Upper lobe of right lung (tissue), 1 donor: ENCODE measurements around the gene A3GALT2. TPM values are rescaled to one million over a fixed set of nuclear protein-coding genes. Genes with fewer than 3 reads are reported as not detected.

Source experiments
- ATAC-seq: fragments of 200-7000 bp; cut with Tn5 transposase; one replicate; pipeline ENCODE4 v1.9.1; 2020; ENCODE audit warnings: mild to moderate bottlenecking, moderate library complexity
- DNase-seq: peaks from one replicate; pipeline ENCODE4 v3.0.0-alpha.2; 2020
- H3K27ac ChIP-seq: fragments of 200-600 bp; one replicate; pipeline ENCODE4 v1.8.0; 2022
- H3K27me3 ChIP-seq: fragments of 200-600 bp; one replicate; pipeline ENCODE4 v1.8.0; 2022; ENCODE audit warnings: mild to moderate bottlenecking
- H3K36me3 ChIP-seq: fragments of 200-600 bp; one replicate; pipeline ENCODE4 v1.8.0; 2022
- H3K4me1 ChIP-seq: fragments of 200-600 bp; one replicate; pipeline ENCODE4 v1.8.0; 2022
- H3K4me3 ChIP-seq: fragments of 200-600 bp; one replicate; pipeline ENCODE4 v1.8.0; 2022; ENCODE audit warnings: mild to moderate bottlenecking
- H3K9me3 ChIP-seq: fragments of 200-600 bp; one replicate; pipeline ENCODE4 v1.8.0; 2022
- CTCF ChIP-seq: fragments of 200-600 bp; IDR thresholded peaks from one replicate; pipeline ENCODE4 v1.8.0; 2022; ENCODE audit warnings: antibody characterized with exemption
- intact Hi-C: fragments of 100-400 bp; cut with DNase I; formaldehyde crosslinking; loops from one replicate; pipeline ENCODE4 v1.11.0; 2022
- total RNA-seq: library from RNA; stranded (reverse); fragmentation: NEBNext Ultra II Directional; extraction: Animal tissue kit (Norgen Biotek cat#: 25700); gene quantifications from one replicate; pipeline ENCODE4 v1.2.1, GENCODE V29; 2021
- donor health status: DM: no; HTN: yes; CAD: no; lungs with severe emphysema.

A3GALT2 gene
- total RNA-seq, 1 donor from 2014 or later, result not detected

DNA sequence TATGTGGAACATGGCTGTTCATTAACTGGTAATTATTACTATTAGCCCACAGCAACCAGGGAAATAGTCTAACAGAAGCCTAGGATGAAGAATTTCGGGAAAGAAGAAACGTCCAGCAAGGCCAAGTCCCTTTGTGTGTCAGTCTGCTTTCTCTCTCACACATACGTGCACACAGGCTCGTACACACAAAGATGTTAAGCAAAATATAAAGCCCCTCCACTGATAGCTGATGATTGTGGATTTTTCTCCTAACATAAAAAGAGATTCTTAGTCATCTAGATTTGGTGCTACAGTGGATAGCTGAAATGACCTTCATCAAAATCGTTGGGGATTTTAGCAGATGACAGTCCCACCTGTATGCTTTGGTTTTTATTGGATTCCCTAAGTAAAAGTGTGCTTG lies 42.1 kb upstream of the A3GALT2 start:
- Histone ChIP-seq H3K9me3 (no peaks in the 10 kb centered on the region), H3K4me3 (no peak overlapping the region), H3K36me3 (no peaks in the 10 kb centered on the region), H3K27ac (no peak overlapping the region), H3K27me3 (no peaks in the 10 kb centered on the region), H3K4me1 (peaks cover 32% of the 10 kb centered on the region)
- DNase-seq (no peak), ATAC-seq (no peak)
- no peak for TF ChIP-seq CTCF
- intact Hi-C loops, result no loop called here

DNA sequence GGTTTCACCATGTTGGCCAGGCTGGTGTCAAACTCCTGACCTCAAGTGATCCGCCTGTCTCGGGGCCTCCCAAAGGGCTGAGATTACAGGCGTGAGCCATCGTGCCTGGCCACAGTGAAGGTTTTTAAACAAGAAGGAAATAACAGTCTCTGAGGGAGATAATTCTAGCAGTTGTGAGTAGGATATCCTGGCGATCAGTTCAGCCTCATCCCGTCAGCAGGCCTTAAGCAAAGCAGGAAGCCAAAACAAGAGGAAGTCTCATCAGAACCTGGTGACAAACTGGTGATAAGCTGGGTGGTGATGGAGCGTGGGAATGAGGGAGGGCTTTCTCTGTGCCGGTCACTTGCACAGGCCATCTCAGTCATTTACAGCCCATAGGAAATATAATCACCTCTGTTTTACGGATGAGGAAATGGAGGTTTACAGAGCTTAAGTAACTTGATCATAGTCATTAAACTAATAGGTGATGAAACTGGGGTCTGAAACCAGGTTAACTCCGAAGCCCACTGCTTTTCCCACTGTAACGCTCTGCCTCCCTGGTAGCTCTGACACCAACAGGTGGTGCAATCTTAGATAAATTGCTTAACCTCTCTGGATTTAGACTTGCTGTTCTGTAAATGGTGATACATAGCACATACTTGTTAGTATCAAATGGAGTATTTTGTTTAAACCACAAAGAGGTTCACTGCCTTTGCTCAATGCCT lies 40.8 kb upstream of the A3GALT2 start:
- Histone ChIP-seq H3K27ac (no peak overlapping the region), H3K4me1 (peaks cover 25% of the 10 kb centered on the region), H3K9me3 (no peaks in the 10 kb centered on the region), H3K27me3 (no peaks in the 10 kb centered on the region), H3K4me3 (no peak overlapping the region), H3K36me3 (no peaks in the 10 kb centered on the region)
- no peak for TF ChIP-seq CTCF
- no peak for DNase-seq
- intact Hi-C loops, result no loop called here
- peak; percentile 68 for ATAC-seq

DNA sequence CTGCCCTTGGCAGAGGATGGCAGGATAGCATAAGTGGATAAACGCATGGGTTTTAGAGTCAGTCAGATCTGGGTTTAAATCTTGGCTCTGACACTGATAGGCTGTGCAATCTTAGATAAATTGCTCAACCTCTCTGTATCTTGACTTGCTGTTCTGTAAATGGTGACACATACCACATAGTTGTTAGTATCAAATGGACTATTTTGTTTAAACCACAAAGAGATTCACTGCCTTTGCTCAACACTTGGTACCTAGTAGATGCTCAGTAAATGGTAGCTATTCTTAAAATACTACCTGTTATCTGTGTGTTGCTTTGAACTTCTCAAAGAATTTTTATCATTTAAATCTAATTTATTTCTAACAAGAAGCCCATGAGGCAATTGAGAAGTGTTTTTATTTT lies 39.5 kb upstream of the A3GALT2 start:
- intact Hi-C loops, result no loop called here

DNA sequence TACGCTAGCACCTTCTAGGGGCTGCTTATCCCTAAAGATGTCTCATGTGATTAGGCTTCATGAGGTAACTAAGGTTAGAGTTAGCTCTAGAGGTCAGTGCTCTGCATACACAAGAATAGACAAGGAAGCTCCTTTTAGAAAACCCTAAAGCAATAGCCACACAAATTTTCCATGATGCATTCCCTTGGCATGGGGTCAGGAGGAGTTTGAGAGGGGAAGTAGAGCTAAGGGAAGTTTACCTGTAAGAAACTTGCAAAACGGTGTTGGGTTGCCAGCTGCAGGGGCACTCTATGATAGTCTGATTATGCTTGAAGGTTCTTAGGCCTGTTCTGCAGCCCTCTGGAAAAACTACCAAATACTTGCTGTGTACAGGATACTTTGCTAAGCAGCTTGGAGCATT lies 39.0 kb upstream of the A3GALT2 start:
- Histone ChIP-seq H3K27me3 (no peaks in the 10 kb centered on the region), H3K4me1 (peaks cover 19% of the 10 kb centered on the region), H3K4me3 (no peak overlapping the region), H3K36me3 (no peaks in the 10 kb centered on the region), H3K9me3 (no peaks in the 10 kb centered on the region), H3K27ac (no peak overlapping the region)
- intact Hi-C loops, result no loop called here
- no peak for DNase-seq
- TF ChIP-seq CTCF, result no peak
- no peak for ATAC-seq

More for the DNA sequence above, 39.5 kb upstream of the A3GALT2 start:
- Histone ChIP-seq H3K4me3 (no peak overlapping the region), H3K9me3 (no peaks in the 10 kb centered on the region), H3K27ac (no peak overlapping the region), H3K4me1 (peaks cover 19% of the 10 kb centered on the region), H3K27me3 (no peaks in the 10 kb centered on the region), H3K36me3 (no peaks in the 10 kb centered on the region)
- DNase-seq, result no peak
- no peak for TF ChIP-seq CTCF
- no peak for ATAC-seq

GRCh38 chr1:33358795-33359503 lies 38.1 kb upstream of the A3GALT2 start:
- Histone ChIP-seq H3K27me3 (no peaks in the 10 kb centered on the region), H3K36me3 (no peaks in the 10 kb centered on the region), H3K9me3 (no peaks in the 10 kb centered on the region), H3K27ac (no peak overlapping the region), H3K4me3 (no peak overlapping the region), H3K4me1 (peaks cover 15% of the 10 kb centered on the region)
- DNase-seq, result no peak
- no peak for ATAC-seq
- intact Hi-C loops, result no loop called here
- TF ChIP-seq CTCF, result no peak
